HEK293 (cell line): ENCODE results near the gene ZNF716.

ENCODE experiments used
- CTCF ChIA-PET: fragments of 350-600 bp; formaldehyde crosslinking; extraction: SDS; loops from one replicate; lab custom pipeline; 2021; ENCODE audit warnings: antibody characterized with exemption; lab: Yijun Ruan, JAX
- POLR2A ChIA-PET: fragments of 300-600 bp; formaldehyde crosslinking; extraction: SDS; loops from one replicate; lab custom pipeline; 2020; ENCODE audit warnings: antibody characterized with exemption, inconsistent platforms; lab: Yijun Ruan, JAX
- H3K27ac ChIP-seq: fragments of 200-500 bp; sonication (Bioruptor generic); 2 replicates; pipeline ENCODE4 v1.5.1; 2014; ENCODE audit warnings: low read depth, low read length, control low read depth, inconsistent platforms; ENCODE audit errors: extremely low read depth
- H3K36me3 ChIP-seq, 2 experiments: fragments of 200-500 bp in 1 of 2; sonication (Bioruptor generic) in 1 of 2; 1 replicate in 1 of 2; 2 replicates in 1 of 2; pipeline ENCODE4 v1.5.1; 2014 to 2017; ENCODE audit warnings: inconsistent platforms in 2 of 2, low read length in 2 of 2; ENCODE audit not compliant: control insufficient read depth in 2 of 2, insufficient read depth in 1 of 2
- H3K4me1 ChIP-seq: fragments of 200-500 bp; sonication (Bioruptor generic); 2 replicates; pipeline ENCODE4 v1.5.1; 2014; ENCODE audit warnings: mild to moderate bottlenecking, low read length, inconsistent platforms; ENCODE audit not compliant: control insufficient read depth, insufficient read depth
- H3K4me3 ChIP-seq: 2 replicates; pipeline ENCODE4 v1.5.1; 2011; ENCODE audit warnings: low read depth, mild to moderate bottlenecking, control low read depth, low read length, moderate library complexity
- H3K9me3 ChIP-seq: fragments of 200-500 bp; sonication (Bioruptor generic); 2 replicates; pipeline ENCODE4 v1.5.1; 2014; ENCODE audit warnings: low read depth, low read length, inconsistent platforms; ENCODE audit not compliant: control insufficient read depth, insufficient read depth
- BCL11A ChIP-seq: fragments of 450-650 bp; formaldehyde crosslinking; IDR thresholded peaks from 2 replicates; pipeline ENCODE4 v1.5.1; 2016; ENCODE audit warnings: low read depth, missing biosample characterization, missing genetic modification characterization
- FEZF1 ChIP-seq: fragments of 450-650 bp; formaldehyde crosslinking; IDR thresholded peaks from 2 replicates; pipeline ENCODE4 v1.5.1; 2016; ENCODE audit warnings: missing biosample characterization, missing genetic modification characterization
- GLI2 ChIP-seq: fragments of 450-650 bp; formaldehyde crosslinking; IDR thresholded peaks from 2 replicates; pipeline ENCODE4; 2017; ENCODE audit warnings: missing biosample characterization, missing genetic modification characterization, low read depth, borderline replicate concordance
- HOXD13 ChIP-seq: sonication (generic); formaldehyde crosslinking; IDR thresholded peaks from 2 replicates; pipeline ENCODE4 v1.8.0; 2022; ENCODE audit warnings: missing genetic modification reagents, borderline replicate concordance
- KLF16 ChIP-seq: fragments of 450-650 bp; formaldehyde crosslinking; IDR thresholded peaks from 2 replicates; pipeline ENCODE4 v1.5.1; 2017; ENCODE audit warnings: missing biosample characterization, missing genetic modification characterization
- MZF1 ChIP-seq: fragments of 450-650 bp; formaldehyde crosslinking; IDR thresholded peaks from 2 replicates; pipeline ENCODE4 v1.5.1; 2017; ENCODE audit warnings: missing biosample characterization, missing genetic modification characterization, borderline replicate concordance
- OSR2 ChIP-seq: fragments of 450-650 bp; formaldehyde crosslinking; IDR thresholded peaks from 2 replicates; pipeline ENCODE4 v1.5.1; 2016; ENCODE audit warnings: missing biosample characterization, missing genetic modification characterization
- PRDM2 ChIP-seq: fragments of 450-650 bp; formaldehyde crosslinking; IDR thresholded peaks from 2 replicates; pipeline ENCODE4 v1.5.1; 2016; ENCODE audit warnings: missing biosample characterization, missing genetic modification characterization, borderline replicate concordance
- SETDB1 ChIP-seq: IDR thresholded peaks from one replicate; pipeline ENCODE4 v1.6.1; 2017; ENCODE audit warnings: mild to moderate bottlenecking, low read length, moderate library complexity, mixed read lengths; ENCODE audit not compliant: insufficient read length
- ZBTB17 ChIP-seq: fragments of 450-650 bp; formaldehyde crosslinking; IDR thresholded peaks from 2 replicates; pipeline ENCODE4 v1.5.1; 2016; ENCODE audit warnings: missing biosample characterization, missing genetic modification characterization
- ZBTB20 ChIP-seq: fragments of 450-650 bp; formaldehyde crosslinking; IDR thresholded peaks from 2 replicates; pipeline ENCODE4 v1.5.1; 2016; ENCODE audit warnings: missing biosample characterization, missing genetic modification characterization
- ZEB2 ChIP-seq: fragments of 450-650 bp; formaldehyde crosslinking; IDR thresholded peaks from 2 replicates; pipeline ENCODE4 v1.5.1; 2016; ENCODE audit warnings: missing biosample characterization, missing genetic modification characterization
- ZNF114 ChIP-seq: fragments of 450-650 bp; formaldehyde crosslinking; IDR thresholded peaks from 2 replicates; pipeline ENCODE4 v1.5.0; 2017; ENCODE audit warnings: missing biosample characterization, missing genetic modification characterization
- ZNF19 ChIP-seq: fragments of 450-650 bp; formaldehyde crosslinking; IDR thresholded peaks from 2 replicates; pipeline ENCODE4; 2016; ENCODE audit warnings: missing biosample characterization, missing genetic modification characterization, low read depth
- ZNF324 ChIP-seq: fragments of 450-650 bp; formaldehyde crosslinking; IDR thresholded peaks from 2 replicates; pipeline ENCODE4 v1.5.1; 2016; ENCODE audit warnings: missing biosample characterization, missing genetic modification characterization
- ZNF426 ChIP-seq: fragments of 450-650 bp; formaldehyde crosslinking; IDR thresholded peaks from 2 replicates; pipeline ENCODE4 v1.5.1; 2017; ENCODE audit warnings: missing biosample characterization, missing genetic modification characterization, mild to moderate bottlenecking, inconsistent platforms, moderate library complexity
- ZNF544 ChIP-seq: fragments of 450-650 bp; formaldehyde crosslinking; IDR thresholded peaks from 2 replicates; pipeline ENCODE4 v1.5.0; 2017; ENCODE audit warnings: missing biosample characterization, missing genetic modification characterization
- ZNF548 ChIP-seq: fragments of 450-650 bp; formaldehyde crosslinking; IDR thresholded peaks from 2 replicates; pipeline ENCODE4 v1.5.1; 2016; ENCODE audit warnings: missing biosample characterization, missing genetic modification characterization
- ZNF596 ChIP-seq: fragments of 450-650 bp; IDR thresholded peaks from 2 replicates; pipeline ENCODE4 v1.5.0; 2018; ENCODE audit warnings: missing biosample characterization, mild to moderate bottlenecking, missing genetic modification characterization, moderate library complexity
- ZNF600 ChIP-seq: fragments of 450-650 bp; formaldehyde crosslinking; IDR thresholded peaks from 2 replicates; pipeline ENCODE4 v1.5.1; 2016; ENCODE audit warnings: missing biosample characterization, missing genetic modification characterization
- ZNF623 ChIP-seq: fragments of 450-650 bp; formaldehyde crosslinking; IDR thresholded peaks from 2 replicates; pipeline ENCODE4 v1.5.1; 2016; ENCODE audit warnings: missing biosample characterization, missing genetic modification characterization
- ZNF704 ChIP-seq: fragments of 450-650 bp; formaldehyde crosslinking; IDR thresholded peaks from 2 replicates; pipeline ENCODE4 v1.5.1; 2016; ENCODE audit warnings: missing biosample characterization, missing genetic modification characterization
- ZNF768 ChIP-seq: fragments of 450-650 bp; formaldehyde crosslinking; IDR thresholded peaks from 2 replicates; pipeline ENCODE4 v1.5.1; 2018; ENCODE audit warnings: missing biosample characterization, mild to moderate bottlenecking, missing genetic modification characterization
- TF ChIP-seq, protein P1 (sequence below): fragments of 450-650 bp; formaldehyde crosslinking; IDR thresholded peaks from 2 replicates; pipeline ENCODE4 v1.5.1; 2016; ENCODE audit warnings: missing biosample characterization, missing genetic modification characterization

ZNF716 gene

DNA sequence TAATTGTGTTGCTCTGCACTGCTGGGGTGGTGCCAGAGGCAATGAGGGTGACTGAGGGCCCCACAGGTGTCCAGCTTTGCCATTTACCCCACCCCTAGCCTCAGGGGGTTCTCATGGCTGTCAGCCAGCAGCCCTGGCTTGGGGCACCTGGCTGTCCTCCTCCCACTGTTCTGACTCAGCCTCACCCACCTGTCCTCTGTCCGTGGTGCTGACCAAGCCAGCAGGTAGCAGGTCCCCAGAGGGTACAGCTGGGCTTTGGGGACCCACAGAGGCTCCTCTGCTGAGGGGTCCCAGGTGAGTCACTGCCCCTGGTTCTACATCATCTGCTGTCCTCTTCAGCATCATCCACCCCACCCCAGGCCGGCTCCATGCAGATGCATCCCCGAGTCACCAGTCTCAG, 32.2 kb upstream of the ZNF716 start:
- TF ChIP-seq SETDB1 (no peak), ZNF19 (no peak), KLF16 (tag by site-specific recombination) (no peak), ZNF548 (tag by site-specific recombination) (no peak), FEZF1 (tag by site-specific recombination) (no peak)
- TF ChIP-seq, protein P1, sequence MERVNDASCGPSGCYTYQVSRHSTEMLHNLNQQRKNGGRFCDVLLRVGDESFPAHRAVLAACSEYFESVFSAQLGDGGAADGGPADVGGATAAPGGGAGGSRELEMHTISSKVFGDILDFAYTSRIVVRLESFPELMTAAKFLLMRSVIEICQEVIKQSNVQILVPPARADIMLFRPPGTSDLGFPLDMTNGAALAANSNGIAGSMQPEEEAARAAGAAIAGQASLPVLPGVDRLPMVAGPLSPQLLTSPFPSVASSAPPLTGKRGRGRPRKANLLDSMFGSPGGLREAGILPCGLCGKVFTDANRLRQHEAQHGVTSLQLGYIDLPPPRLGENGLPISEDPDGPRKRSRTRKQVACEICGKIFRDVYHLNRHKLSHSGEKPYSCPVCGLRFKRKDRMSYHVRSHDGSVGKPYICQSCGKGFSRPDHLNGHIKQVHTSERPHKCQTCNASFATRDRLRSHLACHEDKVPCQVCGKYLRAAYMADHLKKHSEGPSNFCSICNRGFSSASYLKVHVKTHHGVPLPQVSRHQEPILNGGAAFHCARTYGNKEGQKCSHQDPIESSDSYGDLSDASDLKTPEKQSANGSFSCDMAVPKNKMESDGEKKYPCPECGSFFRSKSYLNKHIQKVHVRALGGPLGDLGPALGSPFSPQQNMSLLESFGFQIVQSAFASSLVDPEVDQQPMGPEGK (tag by site-specific recombination) = no peak
- Histone ChIP-seq H3K9me3 (no peaks in the 10 kb centered on the region), H3K4me1 (no peaks in the 10 kb centered on the region), H3K36me3 (no peaks in the 10 kb centered on the region), H3K27ac (no peak overlapping the region), H3K4me3 (no peak overlapping the region)
- CTCF ChIA-PET = no interaction called here
- POLR2A ChIA-PET = no interaction called here

- H3K27ac ChIP-seq = no peak overlapping the region
- H3K9me3 ChIP-seq = no peaks in the 10 kb centered on the region
- H3K4me3 ChIP-seq = no peak overlapping the region
- ChIA-PET CTCF (no interaction called here), POLR2A (no interaction called here)
- H3K36me3 ChIP-seq = no peaks in the 10 kb centered on the region
- TF ChIP-seq PRDM2 (tag by site-specific recombination) (no peak), GLI2 (tag by site-specific recombination) (no peak), HOXD13 (no peak), ZNF544 (no peak), ZNF600 (tag by site-specific recombination) (no peak), ZNF596 (tag by site-specific recombination) (no peak), ZNF324 (tag by site-specific recombination) (no peak)
- H3K4me1 ChIP-seq = no peaks in the 10 kb centered on the region
Observed at GRCh38 chr7:57423768-57424167, 26.2 kb upstream of the ZNF716 start.

DNA sequence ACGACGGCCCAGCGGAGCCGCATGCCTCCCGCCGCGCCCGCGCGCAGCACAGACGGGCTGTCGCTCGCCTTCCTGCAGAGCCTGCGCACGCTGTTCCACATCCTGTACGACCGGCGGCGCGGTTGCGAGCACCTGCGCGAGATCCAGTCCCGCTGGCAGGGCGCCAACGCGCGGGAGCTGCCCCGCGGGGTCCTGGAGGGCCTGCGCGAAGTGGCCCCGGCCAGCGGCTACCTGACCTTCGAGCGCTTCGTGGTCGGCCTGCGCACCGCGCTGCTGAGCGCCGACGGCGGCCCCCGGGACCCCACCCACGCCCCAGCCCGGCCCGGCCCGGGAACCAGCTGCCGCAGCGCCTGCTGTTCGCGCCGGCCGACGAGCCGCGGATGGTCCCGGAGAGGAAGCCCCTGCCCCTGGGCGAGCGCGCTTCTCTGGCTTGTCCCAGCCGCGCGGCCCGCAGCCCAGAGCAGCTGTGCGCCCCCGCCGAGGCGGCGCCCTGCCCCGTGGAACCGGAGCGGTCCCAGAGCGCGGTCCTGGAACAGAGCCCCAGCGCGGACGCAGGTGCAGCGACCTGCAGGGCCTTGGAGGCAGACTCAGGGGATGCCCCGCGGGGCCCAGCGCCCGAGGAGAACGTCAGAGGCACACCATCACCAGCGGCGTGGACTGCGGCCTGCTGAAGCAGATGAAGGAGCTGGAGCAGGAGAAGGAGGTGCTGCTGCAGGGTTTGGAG, 25.3 kb upstream of the ZNF716 start:
- Histone ChIP-seq H3K36me3 (no peaks in the 10 kb centered on the region), H3K4me1 (no peaks in the 10 kb centered on the region), H3K4me3 (no peak overlapping the region), H3K27ac (no peak overlapping the region), H3K9me3 (no peaks in the 10 kb centered on the region)
- ChIA-PET POLR2A (no interaction called here), CTCF (no interaction called here)
- TF ChIP-seq ZNF704 (tag by site-specific recombination) (no peak), ZBTB17 (tag by site-specific recombination) (no peak), ZNF114 (tag by site-specific recombination) (no peak), MZF1 (tag by site-specific recombination) (no peak), HOXD13 (no peak), ZNF768 (tag by site-specific recombination) (no peak), ZBTB20 (tag by site-specific recombination) (no peak), ZEB2 (no peak), ZNF426 (tag by site-specific recombination) (no peak), BCL11A (tag by site-specific recombination) (no peak), ZNF623 (tag by site-specific recombination) (no peak), OSR2 (tag by site-specific recombination) (no peak)
